Measurements from ENCODE around the gene NCOA1. TPM values are rescaled to one million over a fixed set of nuclear protein-coding genes. Genes with fewer than 3 reads are reported as not detected.

NCOA1 gene
- polyA plus RNA-seq, 1 of the 3 experiments (the other 2 are of a cell fraction) = 10.7 TPM

DNA sequence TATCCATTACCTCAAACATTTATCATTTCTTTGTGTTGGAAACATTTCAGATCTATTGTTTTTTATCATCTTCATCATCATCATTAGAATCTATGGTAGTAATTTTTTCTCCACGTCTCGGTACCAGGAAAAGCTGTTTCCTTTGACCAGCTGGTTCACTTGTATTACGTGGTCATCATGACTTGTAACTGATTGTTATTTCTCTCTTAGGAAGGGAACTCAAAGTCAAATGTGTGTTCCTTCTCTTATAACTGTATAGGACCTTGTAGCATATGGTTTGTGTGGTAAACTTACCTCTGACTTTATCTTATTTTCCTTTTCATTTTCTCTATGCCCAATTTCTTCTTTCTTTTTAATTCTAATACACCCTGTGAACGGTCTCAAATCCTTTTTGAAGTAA is 16.5 kb downstream of the NCOA1 start:
- H3K4me3 ChIP-seq (ENCODE audit: low read depth in 2 of 2, low read length in 1 of 2) = no peak overlapping the region
- H3K79me2 ChIP-seq (ENCODE audit: insufficient read depth) = peaks cover 74% of the 10 kb centered on the region
- H3K4me1 ChIP-seq (ENCODE audit: control insufficient read depth in 1 of 2, insufficient read depth in 2 of 2, low read depth in 1 of 2, low read length in 1 of 2) = peaks cover 0 to 13% of the 10 kb centered on the region in 2 experiments; a peak in 2 of 4 replicates
- ChIA-PET POLR2A (no interaction called here), CTCF (interaction anchor here (0.6 to 1.5 kb wide), 3 partner anchors 8 to 98 kb away, joined by 3 to 6 read pairs (median 5); no protein-coding TSS in a partner anchor)
- H3K27ac ChIP-seq (ENCODE audit: low read depth in 2 of 2, low read length in 1 of 2) = no peak overlapping the region
- DNase-seq = no peak
- no peaks in the 10 kb centered on the region for H3K27me3 ChIP-seq (ENCODE audit: insufficient read depth)
- no peak overlapping the region for H3K4me2 ChIP-seq
- H3K36me3 ChIP-seq (replicated peaks in 1 of 2; ENCODE audit: control insufficient read depth in 1 of 2, insufficient read depth in 2 of 2, low read length in 1 of 2) = no peaks in the 10 kb centered on the region
- TF ChIP-seq, protein P1, sequence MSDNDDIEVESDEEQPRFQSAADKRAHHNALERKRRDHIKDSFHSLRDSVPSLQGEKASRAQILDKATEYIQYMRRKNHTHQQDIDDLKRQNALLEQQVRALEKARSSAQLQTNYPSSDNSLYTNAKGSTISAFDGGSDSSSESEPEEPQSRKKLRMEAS (IDR thresholded peaks at IDR 0.05; ENCODE audit: low read depth) = no peak
- TF ChIP-seq, protein P2, sequence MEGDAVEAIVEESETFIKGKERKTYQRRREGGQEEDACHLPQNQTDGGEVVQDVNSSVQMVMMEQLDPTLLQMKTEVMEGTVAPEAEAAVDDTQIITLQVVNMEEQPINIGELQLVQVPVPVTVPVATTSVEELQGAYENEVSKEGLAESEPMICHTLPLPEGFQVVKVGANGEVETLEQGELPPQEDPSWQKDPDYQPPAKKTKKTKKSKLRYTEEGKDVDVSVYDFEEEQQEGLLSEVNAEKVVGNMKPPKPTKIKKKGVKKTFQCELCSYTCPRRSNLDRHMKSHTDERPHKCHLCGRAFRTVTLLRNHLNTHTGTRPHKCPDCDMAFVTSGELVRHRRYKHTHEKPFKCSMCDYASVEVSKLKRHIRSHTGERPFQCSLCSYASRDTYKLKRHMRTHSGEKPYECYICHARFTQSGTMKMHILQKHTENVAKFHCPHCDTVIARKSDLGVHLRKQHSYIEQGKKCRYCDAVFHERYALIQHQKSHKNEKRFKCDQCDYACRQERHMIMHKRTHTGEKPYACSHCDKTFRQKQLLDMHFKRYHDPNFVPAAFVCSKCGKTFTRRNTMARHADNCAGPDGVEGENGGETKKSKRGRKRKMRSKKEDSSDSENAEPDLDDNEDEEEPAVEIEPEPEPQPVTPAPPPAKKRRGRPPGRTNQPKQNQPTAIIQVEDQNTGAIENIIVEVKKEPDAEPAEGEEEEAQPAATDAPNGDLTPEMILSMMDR (IDR thresholded peaks at IDR 0.05) = no peak
- TF ChIP-seq NRF1 (IDR thresholded peaks at IDR 0.05; ENCODE audit: low read depth, low read length) (no peak), FOXM1 (IDR thresholded peaks at IDR 0.05; ENCODE audit: low read depth) (no peak), JUND (IDR thresholded peaks at IDR 0.05) (no peak), RXRA (IDR thresholded peaks at IDR 0.05; ENCODE audit: borderline replicate concordance, low read depth) (no peak), FOXJ3 (CRISPR knock-in tag; IDR thresholded peaks at IDR 0.05) (no peak), ELF1 (IDR thresholded peaks at IDR 0.05) (no peak), SIN3A (IDR thresholded peaks at IDR 0.05; ENCODE audit: borderline replicate concordance, low read depth, low read length) (no peak), RFX5 (IDR thresholded peaks at IDR 0.05; ENCODE audit: low read length) (no peak), MXI1 (IDR thresholded peaks at IDR 0.05; ENCODE audit: low read depth, low read length) (no peak), TCF12 (IDR thresholded peaks at IDR 0.05) (no peak), MEF2A (IDR thresholded peaks at IDR 0.05; ENCODE audit: borderline replicate concordance, low read depth) (no peak), POLR2AphosphoS5 (IDR thresholded peaks at IDR 0.05; ENCODE audit: low read depth, low read length) (no peak), EP300 (IDR thresholded peaks at IDR 0.05; ENCODE audit: borderline replicate concordance in 1 of 2, low read depth in 1 of 2, low read length in 1 of 2) (no peak)
- TF ChIP-seq, protein P3, sequence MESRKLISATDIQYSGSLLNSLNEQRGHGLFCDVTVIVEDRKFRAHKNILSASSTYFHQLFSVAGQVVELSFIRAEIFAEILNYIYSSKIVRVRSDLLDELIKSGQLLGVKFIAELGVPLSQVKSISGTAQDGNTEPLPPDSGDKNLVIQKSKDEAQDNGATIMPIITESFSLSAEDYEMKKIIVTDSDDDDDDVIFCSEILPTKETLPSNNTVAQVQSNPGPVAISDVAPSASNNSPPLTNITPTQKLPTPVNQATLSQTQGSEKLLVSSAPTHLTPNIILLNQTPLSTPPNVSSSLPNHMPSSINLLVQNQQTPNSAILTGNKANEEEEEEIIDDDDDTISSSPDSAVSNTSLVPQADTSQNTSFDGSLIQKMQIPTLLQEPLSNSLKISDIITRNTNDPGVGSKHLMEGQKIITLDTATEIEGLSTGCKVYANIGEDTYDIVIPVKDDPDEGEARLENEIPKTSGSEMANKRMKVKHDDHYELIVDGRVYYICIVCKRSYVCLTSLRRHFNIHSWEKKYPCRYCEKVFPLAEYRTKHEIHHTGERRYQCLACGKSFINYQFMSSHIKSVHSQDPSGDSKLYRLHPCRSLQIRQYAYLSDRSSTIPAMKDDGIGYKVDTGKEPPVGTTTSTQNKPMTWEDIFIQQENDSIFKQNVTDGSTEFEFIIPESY (IDR thresholded peaks at IDR 0.05; ENCODE audit: borderline replicate concordance, low read depth) = no peak
- TF ChIP-seq, protein P4, sequence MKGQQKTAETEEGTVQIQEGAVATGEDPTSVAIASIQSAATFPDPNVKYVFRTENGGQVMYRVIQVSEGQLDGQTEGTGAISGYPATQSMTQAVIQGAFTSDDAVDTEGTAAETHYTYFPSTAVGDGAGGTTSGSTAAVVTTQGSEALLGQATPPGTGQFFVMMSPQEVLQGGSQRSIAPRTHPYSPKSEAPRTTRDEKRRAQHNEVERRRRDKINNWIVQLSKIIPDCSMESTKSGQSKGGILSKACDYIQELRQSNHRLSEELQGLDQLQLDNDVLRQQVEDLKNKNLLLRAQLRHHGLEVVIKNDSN (IDR thresholded peaks at IDR 0.05; ENCODE audit: borderline replicate concordance, low read depth) = no peak
- H2AFZ ChIP-seq (ENCODE audit: low read depth) = no peak overlapping the region
- H4K20me1 ChIP-seq (ENCODE audit: insufficient read depth) = no peaks in the 10 kb centered on the region; the same call in 1 of the 2 replicates
- no peaks in the 10 kb centered on the region for H3F3A ChIP-seq (replicated peaks; ENCODE audit: insufficient read depth)
- no peak overlapping the region for H3K9ac ChIP-seq
- 97% methylated on average over 4 of the region's 4 CpGs for WGBS (ENCODE audit: low lambda C conversion rate)
- no peaks in the 10 kb centered on the region for H3K9me3 ChIP-seq
- no peaks in the 10 kb centered on the region for H3K9me2 ChIP-seq
